LNCAP (cell line): ENCODE results near the gene VSIG10L2.

Source experiments
- CTCF ChIP-seq: fragments of 450-650 bp; IDR thresholded peaks from 2 replicates; pipeline ENCODE4 v1.5.1; 2017; ENCODE audit warnings: mild to moderate bottlenecking

VSIG10L2 gene

DNA sequence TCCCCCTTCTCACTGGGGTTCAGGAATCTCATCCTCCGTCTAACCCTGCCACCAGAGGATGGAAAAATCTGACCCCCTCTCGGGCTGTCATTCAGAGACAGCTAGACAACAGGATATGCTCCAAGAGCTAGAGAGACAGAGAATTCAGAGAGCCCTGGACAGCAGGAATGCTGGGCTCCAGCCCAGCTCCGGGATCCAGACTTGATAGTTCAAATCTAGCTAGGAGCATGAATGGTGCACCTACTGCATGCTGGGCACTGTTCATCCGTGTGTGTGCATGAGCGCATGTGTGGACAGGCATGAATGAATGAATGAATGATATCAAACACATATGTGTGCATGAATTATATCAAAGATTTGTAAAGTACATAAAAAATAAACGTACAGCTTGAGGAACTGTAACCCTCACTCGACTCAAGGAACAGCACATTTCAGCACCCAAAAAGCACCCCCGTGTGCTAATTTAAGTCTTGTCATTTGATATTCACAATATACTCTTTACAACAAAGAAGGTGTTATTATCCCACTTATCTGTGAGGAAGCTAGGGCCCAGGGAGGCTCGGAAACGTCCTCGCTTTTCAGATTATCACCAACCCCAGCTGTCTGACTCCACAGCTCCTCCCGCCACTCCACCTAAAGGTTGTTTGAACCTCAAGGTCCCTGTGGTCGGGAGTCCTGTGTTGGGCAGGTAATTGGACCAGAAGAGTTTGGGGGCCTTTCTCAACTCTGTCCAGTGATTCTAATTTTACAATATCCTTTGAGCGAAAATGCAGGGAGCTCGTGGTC, 640 bp upstream of the VSIG10L2 start:
- no peak for TF ChIP-seq CTCF

DNA sequence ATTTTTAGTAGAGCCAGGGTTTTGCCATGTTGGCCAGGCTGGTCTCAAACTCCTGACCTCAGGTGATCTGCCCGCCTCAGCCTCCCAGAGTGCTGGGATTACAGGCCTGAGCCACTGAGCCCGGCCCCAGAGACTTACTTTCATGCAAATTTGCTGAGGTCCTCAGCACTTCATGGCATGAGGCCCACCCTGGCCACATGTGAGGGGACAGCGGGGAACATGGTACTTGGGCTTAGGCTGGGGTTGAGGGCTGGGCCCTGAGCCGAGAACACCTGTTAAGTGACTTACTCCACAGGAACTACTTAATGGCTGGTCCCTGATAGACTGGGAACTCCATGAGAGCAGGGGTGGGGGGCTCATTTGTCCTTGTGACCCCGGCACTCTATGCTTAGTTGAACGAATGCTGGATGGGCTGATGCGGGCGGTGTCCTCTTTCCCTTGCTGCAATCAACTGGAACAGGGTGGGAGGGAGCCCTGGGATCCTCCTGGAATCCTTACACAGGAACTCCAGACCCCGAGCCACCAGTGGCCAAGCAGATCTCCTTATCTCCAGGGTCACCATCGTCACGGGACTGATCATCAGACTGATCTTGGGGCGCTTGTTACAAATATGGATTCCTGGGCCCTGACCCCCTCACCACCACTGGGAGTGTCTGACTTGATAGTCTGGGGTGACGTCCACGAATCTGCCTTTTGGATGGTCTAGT, 1.0 kb downstream of the VSIG10L2 start:
- no peak for TF ChIP-seq CTCF

- TF ChIP-seq CTCF: no peak
Measured at GRCh38 chr11:125947419-125948277, 1.8 kb downstream of the VSIG10L2 start.

DNA sequence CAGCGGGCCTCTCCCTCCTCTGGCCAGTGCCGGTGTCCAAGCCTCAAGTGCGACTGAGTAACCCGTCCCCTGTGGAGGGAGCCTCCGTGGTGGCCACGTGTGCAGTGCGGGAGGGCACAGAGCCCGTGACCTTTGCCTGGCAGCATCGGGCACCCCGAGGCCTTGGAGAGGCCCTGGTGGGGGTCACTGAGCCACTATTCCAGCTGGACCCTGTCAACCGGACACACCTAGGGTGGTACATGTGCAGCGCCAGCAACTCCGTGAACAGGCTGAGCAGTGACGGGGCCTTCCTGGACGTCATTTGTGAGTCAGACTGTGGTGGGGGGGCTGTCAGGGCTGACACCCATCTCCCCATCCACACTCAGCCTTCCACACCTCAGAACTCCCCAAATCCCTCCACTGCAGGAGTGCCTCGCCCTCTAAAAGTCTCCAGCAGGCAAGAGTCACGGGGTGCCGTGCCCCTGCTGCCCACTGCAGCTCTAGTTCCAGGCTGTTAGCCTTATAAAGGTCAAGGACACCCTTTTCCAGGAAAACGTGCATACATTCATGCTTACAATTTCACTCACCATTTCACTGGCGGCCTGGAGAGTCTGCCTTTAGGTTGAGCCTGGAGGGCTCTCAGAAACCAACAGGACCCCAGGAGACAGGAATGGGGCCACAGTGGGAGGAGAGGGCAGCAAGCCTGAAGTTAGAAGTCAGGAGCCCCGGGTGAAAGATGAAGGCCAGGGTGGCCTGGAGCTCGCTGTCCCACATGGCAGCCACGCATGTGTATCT, 2.6 kb downstream of the VSIG10L2 start:
- TF ChIP-seq CTCF: no peak

- no peak for TF ChIP-seq CTCF
Measured at GRCh38 chr11:125949271-125950177, 3.7 kb downstream of the VSIG10L2 start.

DNA sequence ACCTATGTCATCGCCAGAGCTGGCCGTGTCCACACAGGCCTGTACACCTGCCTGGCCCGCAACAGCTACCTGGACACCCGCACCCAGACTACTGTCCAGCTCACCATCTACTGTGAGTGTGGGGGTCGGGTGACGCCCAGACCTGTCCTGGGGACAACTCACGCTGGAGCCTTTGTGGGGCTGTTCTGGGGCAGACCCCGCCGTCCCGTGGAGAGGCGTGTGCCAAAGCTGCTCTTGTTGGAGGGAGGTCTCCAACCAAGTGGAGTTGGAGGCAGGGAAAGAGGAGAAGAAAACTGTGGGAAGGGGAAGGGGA, 4.3 kb downstream of the VSIG10L2 start:
- TF ChIP-seq CTCF: no peak
